ENCODE data around the gene NDUFB8.

The NDUFB8 gene

GRCh38 chr10:100544950-100545349 lies 15.3 kb upstream of the NDUFB8 start:
- no peaks in the 10 kb centered on the region for H3K4me1 ChIP-seq (ENCODE audit: control insufficient read depth, insufficient read depth, low read length)
- peaks cover 75% of the 10 kb centered on the region for H3K36me3 ChIP-seq (ENCODE audit: control insufficient read depth, insufficient read depth, low read length)
- no peaks in the 10 kb centered on the region for H3K9me3 ChIP-seq (ENCODE audit: control insufficient read depth, low read length)
- H3K27ac ChIP-seq (ENCODE audit: insufficient read depth, low read depth, low read length, poor library complexity, severe bottlenecking): no peak overlapping the region
- 92 to 95% methylated on average over 5 of the region's 5 CpGs for WGBS, 2 experiments
- no peaks in the 10 kb centered on the region for H3K27me3 ChIP-seq (ENCODE audit: control insufficient read depth, insufficient read depth, low read length, poor library complexity, severe bottlenecking)
- no peak overlapping the region for H3K4me3 ChIP-seq (ENCODE audit: insufficient read depth, low read depth, low read length)

DNA sequence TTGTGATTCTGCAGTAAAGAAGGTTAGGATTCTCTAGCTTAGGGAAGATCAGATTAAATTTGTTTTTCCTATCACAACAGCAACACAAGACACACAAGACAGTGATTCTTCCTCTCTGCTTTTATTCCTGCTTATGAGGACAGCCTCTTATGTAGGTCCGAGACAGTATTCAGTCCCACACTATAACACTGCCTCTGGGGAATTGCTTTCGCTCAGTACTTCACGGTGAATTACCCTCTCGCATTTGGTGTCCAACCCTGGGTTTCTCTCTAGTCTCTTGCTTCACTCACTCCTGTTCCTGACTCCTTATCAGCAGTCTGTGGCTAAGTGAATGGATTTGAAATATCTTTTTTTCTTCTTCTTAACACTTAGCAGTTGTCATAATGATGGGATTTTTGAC lies 7.8 kb upstream of the NDUFB8 start:
- no peak overlapping the region for H3K4me3 ChIP-seq (ENCODE audit: insufficient read depth, low read depth, low read length)

GRCh38 chr10:100535715-100536353 lies 6.2 kb upstream of the NDUFB8 start, which contains the start of gene HIF1AN:
HIF1AN (plus strand) TSS chr10:100535943; CDS start chr10:100535959, 16 bp downstream.
- peak within 1 kb of the TSS; percentile 61 for H3K4me3 ChIP-seq (ENCODE audit: insufficient read depth, low read depth, low read length)
- H3K27ac ChIP-seq (ENCODE audit: insufficient read depth, low read depth, low read length, poor library complexity, severe bottlenecking): no peak within 1 kb of the TSS
- no peaks in the 10 kb centered on the region for H3K27me3 ChIP-seq (ENCODE audit: control insufficient read depth, insufficient read depth, low read length, poor library complexity, severe bottlenecking)
- 1% methylated on average over 35 of the region's 35 CpGs for WGBS, 2 experiments
- H3K9me3 ChIP-seq (ENCODE audit: control insufficient read depth, low read length): no peaks in the 10 kb centered on the region
- H3K4me1 ChIP-seq (ENCODE audit: control insufficient read depth, insufficient read depth, low read length): peaks cover 10% of the 10 kb centered on the region
- peaks cover 27% of the 10 kb centered on the region for H3K36me3 ChIP-seq (ENCODE audit: control insufficient read depth, insufficient read depth, low read length)

More for the DNA sequence above, 7.8 kb upstream of the NDUFB8 start:
- no peaks in the 10 kb centered on the region for H3K27me3 ChIP-seq (ENCODE audit: control insufficient read depth, insufficient read depth, low read length, poor library complexity, severe bottlenecking)
- 74 to 93% methylated on average over 3 to 4 of the region's 4 CpGs for WGBS, 2 experiments
- H3K4me1 ChIP-seq (ENCODE audit: control insufficient read depth, insufficient read depth, low read length): peaks cover 10% of the 10 kb centered on the region
- H3K9me3 ChIP-seq (ENCODE audit: control insufficient read depth, low read length): no peaks in the 10 kb centered on the region
- no peak overlapping the region for H3K27ac ChIP-seq (ENCODE audit: insufficient read depth, low read depth, low read length, poor library complexity, severe bottlenecking)
- H3K36me3 ChIP-seq (ENCODE audit: control insufficient read depth, insufficient read depth, low read length): peaks cover 40% of the 10 kb centered on the region

DNA sequence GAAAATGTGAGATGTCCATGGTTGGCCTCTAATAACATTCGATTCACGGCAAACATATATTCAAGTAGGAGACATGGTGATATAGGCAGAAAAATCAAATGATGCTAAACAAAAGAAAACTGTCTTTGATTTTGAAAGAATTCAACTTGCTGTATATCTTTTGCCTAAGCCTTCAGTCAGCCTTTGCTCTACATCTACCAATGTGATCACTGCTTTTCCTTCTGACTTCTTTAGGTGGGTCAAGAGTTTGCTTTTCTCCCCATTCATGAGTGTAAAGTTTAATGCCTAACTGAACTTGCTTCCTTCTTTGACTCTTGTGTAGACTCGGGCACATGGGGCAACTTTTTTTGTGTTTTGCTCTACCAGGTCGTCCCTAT lies 5.7 kb upstream of the NDUFB8 start:
- 48 to 51% methylated on average over 4 of the region's 4 CpGs for WGBS, 2 experiments
- Histone ChIP-seq H3K36me3 (ENCODE audit: control insufficient read depth, insufficient read depth, low read length) (peaks cover 22% of the 10 kb centered on the region), H3K4me3 (ENCODE audit: insufficient read depth, low read depth, low read length) (no peak overlapping the region), H3K4me1 (ENCODE audit: control insufficient read depth, insufficient read depth, low read length) (peaks cover 10% of the 10 kb centered on the region), H3K27me3 (ENCODE audit: control insufficient read depth, insufficient read depth, low read length, poor library complexity, severe bottlenecking) (no peaks in the 10 kb centered on the region), H3K27ac (ENCODE audit: insufficient read depth, low read depth, low read length, poor library complexity, severe bottlenecking) (no peak overlapping the region), H3K9me3 (ENCODE audit: control insufficient read depth, low read length) (no peaks in the 10 kb centered on the region)

DNA sequence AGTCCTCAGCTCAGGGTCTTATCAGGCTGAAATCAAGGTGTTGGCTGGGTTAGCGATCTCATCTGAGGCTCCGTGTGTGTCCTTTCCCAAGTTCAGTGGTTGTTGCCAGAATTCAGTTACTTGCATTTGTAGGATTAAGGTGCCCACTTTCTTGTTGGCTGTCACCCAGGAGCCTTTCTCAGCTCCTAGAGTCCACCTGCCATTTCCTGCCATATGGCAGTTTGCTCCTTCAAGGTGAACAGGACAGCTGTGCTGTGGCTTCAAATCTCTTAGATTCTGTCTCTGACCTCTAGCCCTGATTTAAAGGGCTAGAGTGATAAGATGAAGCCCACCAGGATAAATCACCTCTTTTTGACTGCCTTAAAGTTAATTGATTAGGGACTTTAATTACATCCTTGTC lies 5.1 kb upstream of the NDUFB8 start:
- peaks cover 19% of the 10 kb centered on the region for H3K36me3 ChIP-seq (ENCODE audit: control insufficient read depth, insufficient read depth, low read length)
- no peak overlapping the region for H3K4me3 ChIP-seq (ENCODE audit: insufficient read depth, low read depth, low read length)
- no peak overlapping the region for H3K27ac ChIP-seq (ENCODE audit: insufficient read depth, low read depth, low read length, poor library complexity, severe bottlenecking)
- H3K27me3 ChIP-seq (ENCODE audit: control insufficient read depth, insufficient read depth, low read length, poor library complexity, severe bottlenecking): no peaks in the 10 kb centered on the region
- H3K4me1 ChIP-seq (ENCODE audit: control insufficient read depth, insufficient read depth, low read length): peaks cover 10% of the 10 kb centered on the region
- 48 to 50% methylated on average over 2 of the region's 2 CpGs for WGBS, 2 experiments
- H3K9me3 ChIP-seq (ENCODE audit: control insufficient read depth, low read length): no peaks in the 10 kb centered on the region

GRCh38 chr10:100531761-100532160 lies 2.1 kb upstream of the NDUFB8 start:
- peaks cover 12% of the 10 kb centered on the region for H3K4me1 ChIP-seq (ENCODE audit: control insufficient read depth, insufficient read depth, low read length)
- H3K27ac ChIP-seq (ENCODE audit: insufficient read depth, low read depth, low read length, poor library complexity, severe bottlenecking): no peak overlapping the region
- peaks cover 3% of the 10 kb centered on the region for H3K36me3 ChIP-seq (ENCODE audit: control insufficient read depth, insufficient read depth, low read length)
- H3K4me3 ChIP-seq (ENCODE audit: insufficient read depth, low read depth, low read length): no peak overlapping the region
- H3K9me3 ChIP-seq (ENCODE audit: control insufficient read depth, low read length): no peaks in the 10 kb centered on the region
- no peaks in the 10 kb centered on the region for H3K27me3 ChIP-seq (ENCODE audit: control insufficient read depth, insufficient read depth, low read length, poor library complexity, severe bottlenecking)

- H3K9me3 ChIP-seq (ENCODE audit: control insufficient read depth, low read length): no peaks in the 10 kb centered on the region
- H3K4me1 ChIP-seq (ENCODE audit: control insufficient read depth, insufficient read depth, low read length): peaks cover 6% of the 10 kb centered on the region
- no peaks in the 10 kb centered on the region for H3K27me3 ChIP-seq (ENCODE audit: control insufficient read depth, insufficient read depth, low read length, poor library complexity, severe bottlenecking)
- 10 to 11% methylated on average over 18 of the region's 18 CpGs for WGBS, 2 experiments
- H3K27ac ChIP-seq (ENCODE audit: insufficient read depth, low read depth, low read length, poor library complexity, severe bottlenecking): no peak overlapping the region
- H3K36me3 ChIP-seq (ENCODE audit: control insufficient read depth, insufficient read depth, low read length): peaks cover 25% of the 10 kb centered on the region
- H3K4me3 ChIP-seq (ENCODE audit: insufficient read depth, low read depth, low read length): peak overlapping the region; percentile 76
Measured at GRCh38 chr10:100528921-100529474, 673 bp downstream of the NDUFB8 start.

DNA sequence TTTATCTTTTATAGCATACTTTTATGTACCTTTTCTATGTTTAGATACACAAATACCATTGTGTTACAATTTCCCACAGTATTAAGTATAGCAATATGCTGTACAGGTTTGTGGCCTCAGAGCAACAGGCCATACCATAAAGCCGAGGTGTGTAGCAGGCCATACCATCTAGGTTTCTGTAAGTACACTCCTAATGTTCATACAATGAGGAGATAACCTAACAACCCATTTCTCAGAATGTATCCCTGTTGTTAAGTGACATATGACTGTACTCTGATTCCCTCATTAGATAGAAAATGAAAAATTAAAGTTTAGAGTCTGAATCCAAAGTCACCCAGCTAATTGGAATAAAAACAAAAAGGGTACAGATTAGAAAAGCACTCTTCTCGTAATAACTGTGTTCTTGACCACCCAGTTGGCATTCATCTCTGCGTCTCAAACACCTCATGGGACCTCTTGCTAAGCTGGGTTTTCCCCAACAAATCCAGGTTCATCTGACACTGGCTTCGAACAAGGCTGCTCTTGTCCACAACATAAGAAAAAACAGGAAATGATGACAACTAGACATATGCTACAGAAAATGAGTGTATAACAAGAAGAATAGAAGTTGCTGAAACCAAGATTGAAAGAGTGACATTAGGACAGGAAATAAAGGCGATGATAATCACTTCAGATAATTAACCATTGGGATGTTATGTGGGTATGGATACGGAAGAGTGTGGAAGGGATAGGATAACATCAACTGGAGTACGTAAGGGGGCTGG lies 1.4 kb downstream of the NDUFB8 start:
- H3K27ac ChIP-seq (ENCODE audit: insufficient read depth, low read depth, low read length, poor library complexity, severe bottlenecking): no peak overlapping the region
- H3K4me3 ChIP-seq (ENCODE audit: insufficient read depth, low read depth, low read length): peak overlapping the region; percentile 76
- H3K4me1 ChIP-seq (ENCODE audit: control insufficient read depth, insufficient read depth, low read length): peaks cover 6% of the 10 kb centered on the region
- H3K36me3 ChIP-seq (ENCODE audit: control insufficient read depth, insufficient read depth, low read length): peaks cover 27% of the 10 kb centered on the region
- no peaks in the 10 kb centered on the region for H3K27me3 ChIP-seq (ENCODE audit: control insufficient read depth, insufficient read depth, low read length, poor library complexity, severe bottlenecking)
- H3K9me3 ChIP-seq (ENCODE audit: control insufficient read depth, low read length): no peaks in the 10 kb centered on the region
- 93 to 94% methylated on average over 7 of the region's 7 CpGs for WGBS, 2 experiments

- peaks cover 26% of the 10 kb centered on the region for H3K27me3 ChIP-seq (ENCODE audit: control insufficient read depth, insufficient read depth, low read length, poor library complexity, severe bottlenecking)
- WGBS, 2 experiments: 85 to 89% methylated on average over 2 of the region's 2 CpGs
- no peak overlapping the region for H3K27ac ChIP-seq (ENCODE audit: insufficient read depth, low read depth, low read length, poor library complexity, severe bottlenecking)
- H3K4me3 ChIP-seq (ENCODE audit: insufficient read depth, low read depth, low read length): no peak overlapping the region
- H3K36me3 ChIP-seq (ENCODE audit: control insufficient read depth, insufficient read depth, low read length): peaks cover 27% of the 10 kb centered on the region
- no peaks in the 10 kb centered on the region for H3K9me3 ChIP-seq (ENCODE audit: control insufficient read depth, low read length)
- peaks cover 6% of the 10 kb centered on the region for H3K4me1 ChIP-seq (ENCODE audit: control insufficient read depth, insufficient read depth, low read length)
Measured at GRCh38 chr10:100524638-100525037, 5.0 kb downstream of the NDUFB8 start.

GRCh38 chr10:100524206-100524605 lies 5.5 kb downstream of the NDUFB8 start:
- Histone ChIP-seq H3K4me1 (ENCODE audit: control insufficient read depth, insufficient read depth, low read length) (peaks cover 6% of the 10 kb centered on the region), H3K27me3 (ENCODE audit: control insufficient read depth, insufficient read depth, low read length, poor library complexity, severe bottlenecking) (peaks cover 31% of the 10 kb centered on the region), H3K27ac (ENCODE audit: insufficient read depth, low read depth, low read length, poor library complexity, severe bottlenecking) (no peak overlapping the region), H3K36me3 (ENCODE audit: control insufficient read depth, insufficient read depth, low read length) (peaks cover 27% of the 10 kb centered on the region), H3K4me3 (ENCODE audit: insufficient read depth, low read depth, low read length) (no peak overlapping the region), H3K9me3 (ENCODE audit: control insufficient read depth, low read length) (no peaks in the 10 kb centered on the region)
- 95 to 96% methylated on average over 6 of the region's 6 CpGs for WGBS, 2 experiments
